Smooth muscle cell of the brain vasculature (primary cell): ENCODE data around the gene DVL1.
"Not testable (repeated sequence)": the region's sequence is repeated elsewhere in the genome, so short reads cannot be mapped to it uniquely, and the experiment has no call there.

Source experiments
- DNase-seq: peaks from one replicate; pipeline ENCODE4 v3.0.0-alpha.2; 2012; ENCODE audit warnings: low read depth, low spot score

DVL1 gene

DNA sequence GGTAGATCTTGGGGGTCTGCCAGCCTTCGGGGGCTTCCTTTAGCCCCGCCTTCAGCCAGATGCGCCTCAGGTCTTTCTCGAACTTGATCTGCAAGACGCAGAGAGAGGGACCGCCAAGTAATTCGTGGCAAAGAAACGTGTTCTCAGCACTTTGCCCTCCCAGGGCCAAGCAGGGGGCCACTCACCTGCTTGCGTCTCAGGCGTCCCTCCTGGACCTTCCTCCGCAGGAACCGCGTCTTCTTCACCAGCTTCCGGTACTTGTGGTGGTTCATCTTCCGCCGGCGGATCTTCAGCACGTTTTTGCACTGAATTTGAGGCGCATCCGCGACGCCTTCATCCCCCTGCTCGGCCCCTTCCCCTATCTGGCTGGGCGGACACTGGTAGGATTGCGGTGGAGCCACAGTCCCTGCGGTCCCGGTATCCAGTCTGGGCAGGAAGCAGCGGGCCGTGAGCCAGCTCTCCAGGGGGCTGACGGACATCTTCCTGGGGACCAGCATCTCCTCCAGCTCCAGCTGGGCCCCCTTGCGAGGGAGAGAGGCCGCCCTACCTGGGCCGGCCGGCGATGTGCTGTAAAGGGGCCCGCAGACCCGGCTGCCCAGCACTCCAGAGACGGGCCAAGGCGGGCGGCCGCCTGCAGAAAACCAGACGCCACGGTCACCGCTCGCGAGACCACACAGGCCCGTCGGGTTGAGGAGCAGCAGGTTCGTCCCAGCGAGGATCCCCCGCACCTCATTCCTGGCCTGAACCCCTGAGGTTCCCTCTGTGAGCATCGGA, 24.8 kb upstream of the DVL1 start:
- no peak for DNase-seq

DNA sequence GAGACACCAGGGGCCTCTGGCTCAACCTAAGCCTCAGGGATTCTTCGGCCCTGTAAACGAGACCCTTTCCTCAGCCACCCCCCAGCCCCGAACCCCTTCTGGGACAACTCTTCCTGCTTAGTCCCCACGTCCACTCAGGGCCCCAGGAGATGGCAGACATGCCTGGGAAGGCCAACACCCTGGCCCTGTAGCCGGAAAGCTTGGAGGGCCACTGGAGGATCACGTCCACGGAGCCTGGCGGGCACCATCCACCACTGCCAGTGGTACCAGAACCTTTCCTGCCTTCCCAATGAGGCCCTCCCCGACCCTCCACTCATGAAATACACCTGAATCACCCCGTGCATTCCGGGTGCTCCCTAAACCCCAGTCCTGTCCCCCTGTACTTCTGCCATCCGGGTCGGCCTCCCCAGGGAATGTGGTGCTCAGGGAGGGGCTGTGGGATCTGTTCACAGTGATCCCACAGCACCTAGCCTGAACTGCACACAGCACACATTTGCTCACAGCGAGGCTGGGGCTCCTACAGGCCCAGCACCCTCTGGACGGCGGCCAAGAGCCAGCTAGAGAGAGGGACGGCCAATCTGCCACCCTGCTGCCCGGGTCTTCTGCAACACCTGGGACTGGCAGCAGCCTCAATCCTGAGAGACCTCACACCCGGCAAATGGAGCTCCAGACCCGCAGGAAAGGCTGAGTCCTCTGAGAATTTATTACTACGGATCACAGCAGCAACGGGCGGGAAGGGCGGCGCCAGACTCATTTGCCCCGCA, 24.0 kb upstream of the DVL1 start:
- DNase-seq = no peak

DNA sequence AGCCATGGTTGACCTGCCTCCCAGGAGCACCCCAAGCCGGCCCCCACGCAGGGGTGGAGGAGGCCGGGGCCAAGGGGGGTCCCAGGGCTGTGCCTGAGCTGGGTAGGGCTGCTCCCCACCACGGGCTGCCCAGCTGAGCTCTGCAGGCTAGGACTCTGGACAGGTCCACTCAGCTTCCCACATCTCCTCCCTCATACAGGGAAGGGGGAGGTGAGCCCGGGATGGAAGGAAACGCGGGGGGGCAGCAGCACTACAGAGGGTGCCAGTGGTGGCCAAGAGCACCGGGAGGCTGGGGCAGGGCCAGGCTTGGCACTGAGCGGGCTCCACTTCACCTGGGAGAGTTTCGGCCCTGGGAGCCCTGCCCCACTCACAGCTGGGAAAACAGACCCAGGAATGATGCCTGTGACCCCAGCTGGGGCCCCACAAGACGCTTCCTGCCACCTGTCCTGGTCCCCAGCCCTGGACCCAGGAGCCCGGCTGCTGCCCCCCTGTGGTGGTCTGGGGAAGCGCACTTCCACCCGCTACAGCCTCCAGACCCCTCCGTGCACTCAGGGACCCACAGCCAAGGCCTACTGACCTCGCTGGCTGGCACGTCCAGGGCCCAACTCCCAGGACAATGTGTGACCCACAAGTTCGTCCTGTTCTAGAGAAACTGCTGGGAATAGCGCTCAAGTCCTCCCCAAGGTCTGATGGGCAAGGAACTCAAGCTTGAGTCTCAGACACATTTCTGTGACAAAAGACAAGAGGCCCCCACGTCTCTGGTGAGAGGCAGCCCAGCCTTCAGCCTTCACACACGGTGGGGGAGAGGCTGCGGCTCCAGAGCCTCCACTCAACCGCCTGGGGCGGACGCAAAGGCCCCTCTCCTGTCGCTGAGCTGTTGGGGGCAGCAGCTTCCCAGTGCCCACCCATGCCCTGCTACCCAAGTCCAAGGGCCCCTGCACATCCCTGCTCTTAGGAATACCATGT, 22.8 kb upstream of the DVL1 start:
- DNase-seq = no peak

DNA sequence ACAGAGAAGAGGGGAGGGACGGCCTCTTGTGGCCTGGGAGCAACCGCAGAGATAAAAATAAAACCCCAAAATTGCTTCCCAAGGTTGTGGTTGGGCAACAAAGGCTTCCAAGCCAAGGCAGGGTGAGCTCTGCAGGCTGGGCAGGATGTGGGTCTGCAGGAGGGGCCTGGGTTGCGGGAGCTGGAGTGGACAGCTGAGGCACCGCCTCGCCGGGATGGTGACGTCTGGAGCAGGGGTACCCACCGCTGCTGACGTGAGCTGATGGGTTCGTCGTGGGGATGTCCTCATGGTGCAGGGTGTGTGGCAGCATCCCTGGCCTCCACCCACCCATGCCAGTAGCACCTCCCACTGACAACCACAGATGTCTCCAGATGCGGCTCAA, 22.1 kb upstream of the DVL1 start:
- no peak for DNase-seq

DNA sequence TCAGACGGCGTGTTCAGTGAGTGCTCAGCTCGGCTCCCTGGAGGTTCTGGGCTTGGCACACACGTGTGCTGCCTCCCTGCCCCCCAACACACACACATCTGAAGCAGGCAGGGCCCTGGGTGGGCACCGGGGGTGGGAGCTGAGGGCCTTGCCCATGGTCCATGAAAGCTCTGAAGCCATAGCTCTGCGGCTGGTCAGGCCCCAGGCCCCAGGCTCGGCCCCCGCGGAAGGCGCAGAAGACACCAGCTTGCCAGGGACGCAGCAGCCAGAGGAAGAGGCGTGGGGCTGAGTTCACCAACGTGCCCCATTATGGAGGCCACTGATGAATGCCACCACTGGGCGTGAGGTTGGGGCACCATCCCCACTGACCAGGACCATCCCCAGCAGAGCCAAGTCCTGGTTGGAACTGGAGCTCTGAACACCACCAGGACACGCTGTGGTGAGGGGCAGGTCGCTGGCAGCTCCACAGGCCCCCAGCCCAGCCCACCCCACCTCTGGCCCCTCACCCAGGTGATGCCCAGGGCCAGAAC, 21.6 kb upstream of the DVL1 start:
- no peak for DNase-seq

DNA sequence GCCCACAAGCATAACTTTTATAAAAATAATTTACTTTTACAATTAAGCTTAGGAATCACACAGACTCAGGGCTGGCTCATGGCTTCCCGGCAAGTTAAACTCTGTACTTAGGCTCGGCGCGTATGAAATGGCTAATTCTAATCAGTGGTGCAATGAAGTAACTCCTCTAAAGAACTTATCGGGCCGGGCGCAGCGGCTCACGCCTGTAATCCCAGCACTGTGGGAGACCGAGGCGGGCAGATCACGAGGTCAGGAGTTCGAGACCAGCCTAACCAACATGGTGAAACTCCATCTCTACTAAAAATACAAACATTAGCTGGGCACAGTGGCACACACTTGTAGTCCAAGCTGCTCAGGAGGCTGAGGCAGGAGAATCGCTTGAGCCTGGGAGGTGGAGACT, 20.9 kb upstream of the DVL1 start:
- not testable (repeated sequence) for DNase-seq

DNA sequence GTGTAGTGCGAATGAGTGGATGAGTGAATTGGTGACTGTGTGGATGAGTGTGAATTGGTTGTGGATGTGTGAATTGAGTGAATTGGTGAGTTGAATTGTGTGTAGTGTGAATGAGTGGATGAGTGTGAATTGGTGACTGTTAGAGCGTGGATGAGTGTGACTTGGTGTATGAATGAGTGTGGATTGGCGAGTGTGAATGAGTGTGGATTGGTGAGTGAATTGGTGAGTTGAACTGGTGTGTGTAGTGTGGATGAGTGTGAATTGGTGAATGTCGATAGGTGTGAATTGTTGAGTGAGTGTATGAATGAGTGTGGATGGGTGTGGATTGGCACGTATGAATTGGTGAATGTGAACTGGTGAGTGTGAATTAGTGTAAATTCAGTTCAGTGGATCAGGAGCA, 18.1 kb upstream of the DVL1 start:
- DNase-seq = no peak

DNA sequence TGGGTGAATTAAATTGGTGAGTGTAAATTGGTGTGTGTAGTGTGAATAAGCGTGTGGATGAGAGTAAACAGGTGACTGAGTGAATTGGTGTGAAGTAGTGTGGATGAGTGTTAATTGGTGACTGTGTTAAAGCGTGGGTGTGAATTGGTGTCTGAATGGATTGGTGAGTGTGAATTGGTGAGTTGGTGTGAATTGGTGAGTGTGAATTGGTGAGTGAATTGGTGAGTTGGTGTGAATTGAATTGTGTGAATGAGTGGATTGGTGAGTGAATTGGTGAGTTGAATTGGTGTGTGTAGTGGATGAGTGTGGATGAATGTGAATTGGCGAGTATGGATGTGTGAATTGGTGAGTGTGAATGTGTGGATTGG, 17.5 kb upstream of the DVL1 start:
- no peak for DNase-seq

DNA sequence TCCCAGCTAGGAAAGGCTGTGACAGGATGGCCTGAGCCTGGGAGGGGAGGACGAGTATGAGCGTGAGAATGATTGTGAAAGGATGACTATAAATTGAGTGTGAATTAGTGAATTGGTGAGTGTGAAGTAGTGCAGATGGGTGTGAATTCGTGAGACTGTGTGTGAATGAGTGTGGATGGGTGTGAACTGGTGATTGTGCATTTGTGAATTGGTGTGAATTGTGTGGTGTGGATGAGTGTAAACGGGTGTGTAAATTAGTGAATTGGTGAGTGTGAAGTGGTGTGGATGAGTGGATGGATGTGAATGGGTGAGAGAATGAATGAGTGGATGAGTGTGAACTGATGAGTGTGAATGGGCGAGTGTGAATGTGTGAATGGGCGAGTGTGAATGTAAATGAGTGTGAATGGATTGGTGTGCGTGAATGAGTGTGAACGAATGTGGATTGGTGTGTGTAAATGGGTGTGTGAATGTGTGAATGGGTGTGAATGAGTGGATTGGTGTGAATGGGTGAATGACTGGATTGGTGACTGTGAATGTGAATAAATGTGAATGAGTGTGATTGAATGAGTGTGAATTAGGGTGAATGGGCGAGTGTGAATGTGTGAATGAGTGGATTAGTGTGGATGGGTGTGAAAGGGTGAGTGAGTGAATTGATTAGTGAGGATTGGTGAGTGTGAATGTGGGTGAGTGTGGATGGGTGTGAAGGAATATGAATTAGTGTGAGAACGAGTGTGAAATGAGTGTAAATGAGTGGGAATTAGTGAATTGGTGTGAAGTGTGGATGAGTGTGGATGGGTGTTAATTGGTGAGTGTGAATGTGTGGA, 16.9 kb upstream of the DVL1 start:
- no peak for DNase-seq

DNA sequence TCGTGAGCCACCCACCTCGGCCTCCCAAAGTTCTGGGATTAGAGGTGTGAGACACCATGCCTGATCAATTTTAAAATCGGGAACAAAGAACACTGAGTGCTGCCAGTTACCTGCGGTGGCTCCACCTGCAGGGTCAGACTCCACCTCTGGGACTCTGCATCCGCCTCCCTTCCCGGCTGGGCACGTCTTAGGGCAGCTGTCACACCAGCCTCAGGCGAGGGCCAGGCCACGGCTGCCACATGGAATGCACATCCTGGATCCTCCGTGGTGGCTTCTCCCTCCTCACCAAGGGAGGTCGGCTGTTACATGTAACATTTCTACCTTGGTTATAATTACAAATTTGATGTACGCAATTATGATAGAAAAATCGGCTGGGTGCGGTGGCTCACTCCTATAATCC, 15.0 kb upstream of the DVL1 start:
- DNase-seq = no peak

DNA sequence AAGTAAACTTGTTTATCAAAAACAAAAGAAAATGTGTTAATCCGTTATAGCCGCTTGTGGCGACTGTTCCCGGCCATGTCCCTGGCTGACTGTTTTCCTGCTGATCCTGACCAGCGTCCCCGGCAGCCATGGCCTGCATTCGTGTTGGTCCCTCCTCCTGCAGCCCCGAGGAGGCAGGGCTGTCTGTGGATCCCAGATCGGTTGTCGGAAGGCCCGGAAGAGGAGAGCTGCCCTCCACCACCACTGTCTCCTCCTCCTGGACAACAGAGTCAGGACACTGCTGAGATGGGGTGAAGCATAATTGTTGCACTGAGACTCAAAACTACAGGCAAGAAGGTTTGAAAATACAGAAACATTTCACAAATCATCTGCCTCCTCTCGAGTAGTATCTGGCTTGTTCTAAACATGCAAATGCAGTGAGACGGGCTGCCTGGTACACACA, 12.8 kb upstream of the DVL1 start:
- DNase-seq = peak; percentile 67

DNA sequence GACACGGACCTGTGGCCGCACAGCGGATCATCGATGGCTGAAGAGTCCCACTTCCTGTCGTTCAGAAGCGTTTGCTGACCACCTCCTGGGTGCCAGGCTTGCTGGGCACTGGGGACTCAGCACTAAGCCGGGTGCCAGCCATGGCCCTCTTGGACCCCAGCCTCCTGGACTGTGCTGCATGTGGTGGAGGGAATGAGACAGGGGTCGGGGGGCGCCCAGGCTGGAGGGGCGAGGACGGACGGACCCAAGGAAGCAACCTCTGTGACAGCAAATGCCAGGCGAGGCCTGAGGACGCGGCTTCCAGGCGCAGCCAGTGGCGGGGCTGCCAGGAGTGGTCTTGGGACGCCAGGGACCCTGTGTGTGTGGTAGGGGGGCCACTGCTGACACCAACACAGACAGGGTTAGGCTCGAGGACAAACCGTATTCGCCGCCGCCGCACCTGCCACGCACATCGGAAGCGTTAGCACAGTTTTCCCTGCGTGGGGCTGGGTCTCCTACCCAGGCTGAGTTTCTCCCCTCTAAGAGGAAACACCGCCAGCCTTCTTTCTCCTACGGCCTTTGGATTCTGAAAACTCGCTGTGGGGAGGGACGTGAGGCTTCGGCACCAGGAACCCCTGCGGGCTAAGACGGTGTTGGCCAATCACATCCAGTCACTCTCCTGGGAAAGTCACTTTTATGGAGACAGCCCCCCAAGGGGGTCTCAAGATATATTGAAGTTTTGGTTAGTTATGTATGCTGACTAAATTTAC, 12.2 kb upstream of the DVL1 start:
- DNase-seq = no peak

DNA sequence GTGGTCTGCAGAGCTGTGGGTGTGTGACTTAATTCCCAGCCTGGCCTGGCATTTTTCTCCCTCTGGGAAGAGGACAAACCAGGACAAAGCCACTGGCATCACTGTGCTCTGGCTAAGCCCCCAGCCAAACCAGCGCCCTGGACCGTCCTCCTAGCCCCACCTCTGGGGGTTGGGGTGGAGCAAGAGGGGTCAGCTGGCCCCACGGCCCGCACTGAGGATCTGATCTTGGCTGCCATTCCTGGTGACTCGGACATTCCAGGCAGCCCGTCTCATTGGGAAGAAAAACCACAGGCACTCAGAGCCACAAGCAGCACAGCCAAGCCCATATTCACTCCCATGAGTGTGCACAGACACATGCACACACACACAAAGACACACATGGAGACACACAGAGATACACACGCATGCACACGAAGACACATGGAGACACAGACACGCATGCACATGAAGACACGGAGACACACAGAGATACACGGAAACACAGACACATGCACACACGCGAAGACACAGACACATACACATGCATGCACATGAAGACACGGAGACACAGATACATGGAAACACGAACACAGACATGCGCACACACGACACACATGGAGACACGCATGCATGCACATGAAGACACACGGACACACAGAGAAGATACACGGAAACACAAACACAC, 11.4 kb upstream of the DVL1 start:
- no peak for DNase-seq

DNA sequence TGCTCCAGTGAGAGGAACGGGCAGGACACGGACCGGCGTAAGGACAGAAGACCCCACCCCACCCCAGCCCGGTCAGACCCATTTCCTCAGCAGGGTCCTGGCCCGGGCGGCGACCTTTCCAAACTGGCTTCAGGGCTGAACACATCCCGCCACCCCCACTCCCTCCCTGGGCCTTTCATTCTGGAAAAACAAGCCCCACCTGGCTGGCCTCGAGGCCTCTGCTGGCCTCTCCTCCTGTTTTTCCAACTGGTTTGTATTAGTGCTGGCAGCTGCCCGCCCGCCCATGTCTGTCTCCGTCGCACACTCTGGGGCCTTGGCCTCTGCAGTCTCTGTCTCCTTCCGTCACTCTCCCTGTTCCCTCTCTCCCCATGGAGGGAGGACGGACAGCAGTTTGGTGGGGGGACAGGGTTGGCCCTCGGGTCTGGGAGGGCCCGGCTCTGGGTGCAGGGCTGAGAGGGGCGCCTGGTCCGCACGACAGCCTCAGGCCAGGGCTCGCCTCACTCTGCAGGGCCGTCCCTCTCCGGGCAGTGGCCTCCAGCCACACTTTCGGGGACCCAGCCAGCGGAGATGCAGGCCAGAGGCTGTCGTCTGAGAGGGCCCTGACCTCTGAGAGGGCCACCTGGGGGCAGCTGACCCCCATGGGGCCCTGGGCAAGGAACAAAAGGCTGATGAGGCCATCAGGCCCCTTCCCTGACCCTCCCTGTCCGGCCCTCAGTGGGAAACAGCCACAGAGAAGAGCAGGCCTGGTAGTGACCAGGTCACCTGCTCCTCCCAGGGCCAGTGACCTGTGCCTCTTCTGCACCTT, 10.6 kb upstream of the DVL1 start:
- peak; percentile 80 for DNase-seq

DNA sequence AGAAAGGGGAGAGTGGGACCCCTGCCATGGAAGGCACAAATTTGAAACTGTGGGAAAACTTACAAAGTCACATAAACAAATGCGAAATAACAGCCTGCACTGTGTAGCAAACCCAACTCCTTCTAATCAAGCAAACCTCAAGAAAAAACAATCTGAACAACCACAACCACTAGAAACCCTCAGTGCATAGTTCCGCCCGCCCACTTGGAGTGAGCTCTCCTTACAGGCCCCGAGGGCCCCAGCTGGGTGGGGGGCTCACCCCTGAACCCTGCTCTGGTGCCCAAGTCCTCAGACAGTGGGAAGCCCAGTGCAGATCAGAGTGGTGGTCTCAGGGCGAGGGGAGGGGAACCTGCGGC, 10.1 kb upstream of the DVL1 start:
- peak; percentile 84 for DNase-seq

DNA sequence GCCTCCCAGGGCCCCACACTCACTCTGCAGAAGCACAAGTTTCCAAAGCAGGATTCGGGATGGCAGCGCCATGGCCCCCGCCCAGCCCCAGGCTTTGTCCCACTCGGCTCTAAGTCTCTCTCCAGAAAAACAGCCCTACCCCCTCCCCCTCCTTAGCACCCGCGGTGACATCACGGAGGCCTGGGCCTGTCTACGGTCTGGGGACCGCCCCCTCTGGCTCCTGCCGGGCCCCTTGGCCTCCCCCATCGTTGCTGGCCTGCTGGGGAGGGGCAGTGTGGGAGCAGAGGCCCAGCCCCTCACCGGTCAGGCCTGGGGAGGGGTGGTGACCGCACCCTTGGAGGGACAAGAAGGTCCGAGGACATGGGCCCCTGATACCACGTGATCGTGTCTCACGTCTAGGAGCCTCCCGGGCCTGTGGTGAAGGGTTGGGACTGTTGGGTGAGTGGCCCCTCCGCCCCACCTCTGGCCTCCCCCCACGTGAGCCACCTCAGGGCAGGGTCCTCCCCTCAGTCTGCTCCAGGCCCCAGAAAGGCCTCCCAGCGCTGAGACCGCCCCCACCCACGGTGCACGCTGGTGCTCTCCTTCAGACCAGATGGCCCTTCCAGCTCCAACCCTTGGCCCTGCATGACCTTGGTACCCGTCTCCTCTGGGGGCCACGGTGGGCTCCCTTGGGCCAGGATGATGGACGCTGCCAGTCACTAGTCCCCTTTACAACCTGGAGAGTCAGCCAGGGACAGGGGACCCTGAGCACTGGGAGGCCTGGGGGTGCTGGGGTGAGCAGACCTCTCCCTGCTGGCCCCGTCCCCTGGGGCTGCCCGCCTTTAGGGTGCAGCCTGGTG, 9.4 kb upstream of the DVL1 start, which contains the start of gene MXRA8:
Gene MXRA8 (minus strand): TSS at position 123 of the 839 bp plus-strand sequence. CDS start 51 bp downstream, at position 72.
- DNase-seq = peak; percentile 66

DNA sequence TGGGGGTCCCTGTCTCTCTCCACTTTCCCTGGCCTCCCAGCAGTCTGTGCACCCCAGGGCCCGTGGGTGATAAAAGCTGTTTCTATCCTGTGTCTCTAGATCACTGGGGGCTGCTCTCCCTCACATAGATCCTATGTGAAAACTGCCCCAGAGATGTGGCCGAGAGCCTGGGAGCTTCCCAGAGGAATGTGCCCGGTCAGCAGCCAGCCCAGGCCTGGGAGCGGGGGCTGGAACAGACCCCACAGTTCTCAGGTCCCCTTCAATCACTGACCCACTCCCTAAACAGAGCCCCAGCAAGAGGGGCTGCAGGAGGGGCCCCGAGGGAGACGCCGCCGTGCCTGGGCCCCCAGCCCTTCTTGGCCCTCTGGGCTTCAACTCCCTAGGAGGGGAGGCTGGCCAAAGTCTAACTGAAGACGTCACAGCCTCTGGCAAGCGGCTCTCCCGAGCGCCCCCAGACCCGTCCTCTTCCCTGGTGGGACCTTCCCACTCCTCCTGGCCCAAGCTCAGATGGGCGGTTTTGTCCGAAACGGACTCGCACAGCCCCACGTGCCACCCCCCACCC, 8.7 kb upstream of the DVL1 start:
- no peak for DNase-seq
